Endometrial microvascular endothelial cells (primary cell): ENCODE data around the gene BEX2. TPM values are rescaled to one million over a fixed set of nuclear protein-coding genes. Genes with fewer than 3 reads are reported as not detected.

ENCODE experiments used
- in situ Hi-C: cut with HindIII; loops from 2 replicates; pipeline ENCODE4 v1.10.0; 2017; ENCODE audit warnings: low sequenced_read_pairs, low pct_unique_long_range_greater_than_20kb; ENCODE audit errors: inconsistent ontology term
- total RNA-seq: library from RNA; depleted of rRNA; stranded (reverse); fragments of >200 nt; gene quantifications from one replicate; pipeline ENCODE4 v1.2.3, GENCODE V29; 2015; ENCODE audit errors: inconsistent ontology term

The BEX2 gene
- total RNA-seq, 1 donor from 2014 or later: 0.37 TPM

- in situ Hi-C loops: no loop called here
Measured at GRCh38 chrX:103275947-103276567, 34.7 kb downstream of the BEX2 start.

GRCh38 chrX:103274284-103274683, 36.5 kb downstream of the BEX2 start:
- in situ Hi-C loops: no loop called here

Other genes starting within 250 kb of the BEX2 start
- gene BEX1, start 246.8 kb downstream of the BEX2 start, total RNA-seq: 0.46 TPM
- gene NXF3, start 217.8 kb downstream of the BEX2 start, total RNA-seq: not detected
- gene BEX4, start 95.9 kb downstream of the BEX2 start, total RNA-seq: 18.8 TPM
- gene TCEAL8, start 55.8 kb downstream of the BEX2 start, total RNA-seq: 59.9 TPM
- gene TCEAL5, start 34.2 kb downstream of the BEX2 start, total RNA-seq: not detected
- 2.3 TPM for gene TCEAL7, start 19.2 kb upstream of the BEX2 start, total RNA-seq
- 48.4 TPM for gene TCEAL9, start 45.5 kb upstream of the BEX2 start, total RNA-seq
- gene BEX3, start 65.5 kb upstream of the BEX2 start, total RNA-seq: 219 TPM
- gene RAB40A, start 208.5 kb upstream of the BEX2 start, total RNA-seq: not detected